CD14-positive monocyte (primary cell): ENCODE results near the gene TSPAN32. TPM values are rescaled to one million over a fixed set of nuclear protein-coding genes. Genes with fewer than 3 reads are reported as not detected.
A peak's percentile ranks its signal among the peaks of the same experiment; 100 is the strongest.

Experiments used
- DNase-seq, 3 donors: peaks; one replicate each; pipeline ENCODE4 v3.0.0-alpha.2; 2011 to 2022
- H2AFZ ChIP-seq: 2 replicates; pipeline ENCODE4 v1.6.0; 2012; ENCODE audit warnings: mild to moderate bottlenecking, low read depth, low read length, inconsistent platforms; ENCODE audit not compliant: insufficient read depth, poor library complexity, severe bottlenecking
- H3K27ac ChIP-seq, 2 donors: 1 replicate in 1 of 2; 2 replicates in 1 of 2; pipeline ENCODE4 v1.5.1; 2012 to 2013; ENCODE audit warnings: low read length in 2 of 2, control low read depth in 1 of 2, inconsistent platforms in 1 of 2, low read depth in 1 of 2, mild to moderate bottlenecking in 1 of 2
- H3K27me3 ChIP-seq, 2 donors: one replicate each; pipeline versions ENCODE4 v1.6.0 to v1.6.1; 2011 to 2013; ENCODE audit warnings: low read length in 2 of 2; ENCODE audit not compliant: control insufficient read depth in 2 of 2, insufficient read depth in 2 of 2
- H3K36me3 ChIP-seq, 2 donors: replicated peaks in 1 of 2; 1 replicate in 1 of 2; 2 replicates in 1 of 2; pipeline versions ENCODE4 v1.5.1 to v1.6.1; 2012 to 2013; ENCODE audit warnings: low read length in 2 of 2, control low read depth in 1 of 2, inconsistent platforms in 1 of 2, mild to moderate bottlenecking in 1 of 2; ENCODE audit not compliant: insufficient read depth in 2 of 2, control insufficient read depth in 1 of 2
- H3K4me1 ChIP-seq, 2 donors: 1 replicate in 1 of 2; 2 replicates in 1 of 2; pipeline versions ENCODE4 v1.5.1 to v1.6.1; 2012 to 2013; ENCODE audit warnings: low read length in 2 of 2, control low read depth in 1 of 2, inconsistent platforms in 1 of 2, mild to moderate bottlenecking in 1 of 2, moderate library complexity in 1 of 2; ENCODE audit not compliant: insufficient read depth in 2 of 2, control insufficient read depth in 1 of 2
- H3K4me2 ChIP-seq: replicated peaks from 2 replicates; pipeline ENCODE3; 2012; ENCODE audit warnings: low read length, moderate library complexity, mild to moderate bottlenecking; ENCODE audit not compliant: poor library complexity, severe bottlenecking; ENCODE audit errors: extremely low read depth
- H3K4me3 ChIP-seq, 3 experiments: fragments of 200-600 bp in 1 of 3; sonication (generic) in 1 of 3; replicated peaks in 1 of 3; 1 replicate in 2 of 3; 2 replicates in 1 of 3; pipeline ENCODE4 v1.5.1; 2011 to 2013; ENCODE audit warnings: low read length in 3 of 3, mild to moderate bottlenecking in 3 of 3, control low read depth in 2 of 3, low read depth in 2 of 3, inconsistent platforms in 1 of 3, moderate library complexity in 1 of 3
- H3K79me2 ChIP-seq: 2 replicates; pipeline ENCODE4 v1.6.0; 2012; ENCODE audit warnings: mild to moderate bottlenecking, control low read depth, inconsistent platforms, low read length, moderate library complexity; ENCODE audit not compliant: insufficient read depth
- H3K9ac ChIP-seq: 2 replicates; pipeline ENCODE4 v1.6.0; 2017; ENCODE audit warnings: low read length, mild to moderate bottlenecking; ENCODE audit not compliant: insufficient read depth, poor library complexity, severe bottlenecking
- H3K9me3 ChIP-seq, 2 donors: replicated peaks in 1 of 2; 1 replicate in 1 of 2; 2 replicates in 1 of 2; pipeline versions ENCODE4 v1.5.1 to v1.6.1; 2012 to 2013; ENCODE audit warnings: low read length in 2 of 2, control low read depth in 1 of 2; ENCODE audit not compliant: control insufficient read depth in 1 of 2, insufficient read depth in 1 of 2
- H4K20me1 ChIP-seq: 2 replicates; pipeline ENCODE4 v1.6.0; 2012; ENCODE audit warnings: mild to moderate bottlenecking, low read length, control low read depth, moderate library complexity; ENCODE audit not compliant: insufficient read depth
- H3K27ac Mint-ChIP-seq, 7 donors: one replicate each; pipeline ENCODE4 v1.8.0; 2020; ENCODE audit warnings: mild to moderate bottlenecking in 7 of 7, mixed read lengths in 7 of 7, moderate library complexity in 6 of 7, inconsistent platforms in 2 of 7
- H3K27me3 Mint-ChIP-seq, 3 donors: one replicate each; pipeline ENCODE4 v1.8.0; 2021 to 2022; ENCODE audit warnings: low read depth in 3 of 3, mild to moderate bottlenecking in 3 of 3, mixed read lengths in 3 of 3, moderate library complexity in 3 of 3, inconsistent platforms in 1 of 3
- H3K36me3 Mint-ChIP-seq, 2 donors: one replicate each; pipeline ENCODE4 v1.8.0; 2020; ENCODE audit warnings: mixed read lengths in 2 of 2, inconsistent platforms in 1 of 2, mild to moderate bottlenecking in 1 of 2
- H3K4me1 Mint-ChIP-seq: one replicate; pipeline ENCODE4 v1.8.0; 2020; ENCODE audit warnings: mild to moderate bottlenecking, mixed read lengths
- H3K4me3 Mint-ChIP-seq, 2 donors: one replicate each; pipeline ENCODE4 v1.8.0; 2020; ENCODE audit warnings: mild to moderate bottlenecking in 2 of 2, mixed read lengths in 2 of 2, moderate library complexity in 1 of 2
- H3K9me3 Mint-ChIP-seq, 7 donors: one replicate each; pipeline ENCODE4 v1.8.0; 2020 to 2022; ENCODE audit warnings: mixed read lengths in 7 of 7, mild to moderate bottlenecking in 6 of 7, moderate library complexity in 6 of 7, inconsistent platforms in 2 of 7
- WGBS: methylation state at CpG from one replicate; pipeline ENCODE4 v1.1.5; 2013; ENCODE audit warnings: missing lambda C conversion rate; ENCODE audit not compliant: insufficient coverage; 5-methylcytosine and 5-hydroxymethylcytosine counted together
- intact Hi-C, 2 donors: fragments of 100-400 bp; cut with micrococcal nuclease; formaldehyde crosslinking; loops; one replicate each; pipeline versions ENCODE4 v1.15.0 to v1.15.1; 2023
- polyA plus RNA-seq, 3 donors: library from polyadenylated mRNA; depleted of rRNA in 1 of 3; unstranded in 2 of 3; stranded (reverse) in 1 of 3; fragments of 300-500 nt in 2 of 3; fragments of >200 nt in 1 of 3; fragmentation: Illumina TruSeq in 2 of 3; gene quantifications; 1 replicate in 2 of 3; 2 replicates in 1 of 3; pipeline ENCODE4 v1.2.3, GENCODE V29; 2012 to 2021
- TF ChIP-seq, protein P1 (sequence below): fragments of 200-600 bp; IDR thresholded peaks from one replicate; pipeline ENCODE4 v1.8.0; 2022; ENCODE audit warnings: antibody characterized with exemption, mild to moderate bottlenecking

TSPAN32 gene
- polyA plus RNA-seq, 3 donors: 34.8 to 136 (median 82.5) TPM

DNA sequence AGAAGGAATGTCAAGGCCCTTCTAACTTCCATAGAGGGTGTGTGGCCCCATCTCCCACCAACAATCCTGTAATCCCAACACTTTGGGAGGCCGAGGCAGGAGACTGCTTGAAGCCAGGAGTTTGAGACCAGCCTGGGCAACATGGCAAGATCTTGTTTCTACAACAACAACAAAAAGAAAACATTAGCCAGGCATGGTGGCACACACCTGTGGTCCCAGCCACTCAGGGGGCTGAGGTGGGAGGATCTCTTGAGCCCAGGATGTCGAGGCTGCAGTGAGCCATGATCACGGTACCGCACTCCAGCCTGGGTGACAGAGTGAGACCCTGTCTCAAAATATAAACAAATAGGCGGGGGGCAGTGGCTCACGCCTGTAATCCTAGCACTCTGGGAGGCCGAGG, 16.9 kb downstream of the TSPAN32 start:
- no peak for DNase-seq
- peaks cover 21 to 42% (median 35%) of the 10 kb centered on the region in 3 donors for H3K27me3 Mint-ChIP-seq
- Histone ChIP-seq H3K79me2 (no peaks in the 10 kb centered on the region), H3K9ac (no peak overlapping the region), H4K20me1 (peaks cover 47% of the 10 kb centered on the region), H3K27ac (no peak overlapping the region), H3K27me3 (peaks cover 0 to 22% of the 10 kb centered on the region in 2 donors), H2AFZ (no peak overlapping the region), H3K4me1 (no peaks in the 10 kb centered on the region), H3K4me2 (no peak overlapping the region), H3K9me3 (peaks cover 0 to 4% of the 10 kb centered on the region in 2 donors), H3K36me3 (no peaks in the 10 kb centered on the region), H3K4me3 (no peak overlapping the region)
- peaks cover 9 to 28% (median 18%) of the 10 kb centered on the region in 7 donors for H3K9me3 Mint-ChIP-seq
- TF ChIP-seq, protein P1, sequence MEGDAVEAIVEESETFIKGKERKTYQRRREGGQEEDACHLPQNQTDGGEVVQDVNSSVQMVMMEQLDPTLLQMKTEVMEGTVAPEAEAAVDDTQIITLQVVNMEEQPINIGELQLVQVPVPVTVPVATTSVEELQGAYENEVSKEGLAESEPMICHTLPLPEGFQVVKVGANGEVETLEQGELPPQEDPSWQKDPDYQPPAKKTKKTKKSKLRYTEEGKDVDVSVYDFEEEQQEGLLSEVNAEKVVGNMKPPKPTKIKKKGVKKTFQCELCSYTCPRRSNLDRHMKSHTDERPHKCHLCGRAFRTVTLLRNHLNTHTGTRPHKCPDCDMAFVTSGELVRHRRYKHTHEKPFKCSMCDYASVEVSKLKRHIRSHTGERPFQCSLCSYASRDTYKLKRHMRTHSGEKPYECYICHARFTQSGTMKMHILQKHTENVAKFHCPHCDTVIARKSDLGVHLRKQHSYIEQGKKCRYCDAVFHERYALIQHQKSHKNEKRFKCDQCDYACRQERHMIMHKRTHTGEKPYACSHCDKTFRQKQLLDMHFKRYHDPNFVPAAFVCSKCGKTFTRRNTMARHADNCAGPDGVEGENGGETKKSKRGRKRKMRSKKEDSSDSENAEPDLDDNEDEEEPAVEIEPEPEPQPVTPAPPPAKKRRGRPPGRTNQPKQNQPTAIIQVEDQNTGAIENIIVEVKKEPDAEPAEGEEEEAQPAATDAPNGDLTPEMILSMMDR: no peak
- peaks cover 2 to 5% of the 10 kb centered on the region in 2 donors for H3K36me3 Mint-ChIP-seq
- H3K4me3 Mint-ChIP-seq: no peak overlapping the region
- H3K27ac Mint-ChIP-seq: peak overlapping the region in 1 of 7 donors; percentile 73
- H3K4me1 Mint-ChIP-seq: peaks cover 4% of the 10 kb centered on the region
- intact Hi-C loops: no loop called here
- WGBS: 97% methylated on average over 6 of the region's 7 CpGs

DNA sequence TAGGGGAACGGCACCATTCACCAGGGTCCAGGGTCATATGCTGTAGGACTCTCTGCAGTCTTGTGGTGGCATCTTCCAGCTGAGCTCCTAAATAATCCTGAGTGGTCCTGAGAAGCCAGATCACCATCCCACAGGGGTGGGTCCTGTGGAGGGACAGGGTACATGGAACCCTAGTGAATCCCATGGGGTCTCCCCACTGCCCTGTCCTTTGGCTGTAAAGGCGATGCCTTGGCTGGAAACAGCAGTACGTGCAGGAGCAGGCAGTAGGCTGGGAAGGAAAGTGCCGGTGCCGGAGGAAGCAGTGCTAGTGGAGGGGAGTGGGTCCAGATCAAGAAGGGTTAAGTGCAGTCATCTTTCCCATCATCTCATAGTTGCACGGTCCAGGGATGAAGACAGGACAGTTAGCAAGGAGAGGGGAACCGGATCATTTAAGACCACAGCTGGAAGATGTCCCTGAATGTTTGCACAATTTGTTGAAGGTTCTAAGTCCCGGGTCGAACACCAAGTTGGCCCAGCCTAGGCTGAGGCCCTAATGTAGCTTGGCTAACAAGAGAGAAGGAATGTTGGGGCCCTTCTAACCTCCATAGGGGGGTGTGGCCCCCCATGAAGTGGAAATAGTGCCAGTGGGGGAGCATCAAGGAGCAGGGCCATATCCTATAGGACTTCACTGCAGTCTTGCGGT, 18.1 kb downstream of the TSPAN32 start:
- Histone ChIP-seq H3K27ac (no peak overlapping the region), H3K36me3 (no peaks in the 10 kb centered on the region), H3K4me1 (no peaks in the 10 kb centered on the region), H3K9ac (no peak overlapping the region), H3K79me2 (no peaks in the 10 kb centered on the region), H3K27me3 (peaks cover 0 to 22% of the 10 kb centered on the region in 2 donors), H3K4me3 (no peak overlapping the region), H4K20me1 (peaks cover 36% of the 10 kb centered on the region), H3K9me3 (peaks cover 0 to 4% of the 10 kb centered on the region in 2 donors), H2AFZ (no peak overlapping the region), H3K4me2 (no peak overlapping the region)
- no peak overlapping the region for H3K27ac Mint-ChIP-seq
- TF ChIP-seq, protein P1: no peak
- 88% methylated on average over 5 of the region's 10 CpGs for WGBS
- peaks cover 2 to 5% of the 10 kb centered on the region in 2 donors for H3K36me3 Mint-ChIP-seq
- H3K4me1 Mint-ChIP-seq: peaks cover 4% of the 10 kb centered on the region
- H3K9me3 Mint-ChIP-seq: peaks cover 13 to 38% (median 21%) of the 10 kb centered on the region in 7 donors
- H3K4me3 Mint-ChIP-seq: no peak overlapping the region
- no peak for DNase-seq
- intact Hi-C loops: no loop called here
- H3K27me3 Mint-ChIP-seq: peaks cover 23 to 49% (median 36%) of the 10 kb centered on the region in 3 donors
